Hepatocyte (in vitro differentiated cells): ENCODE results near the gene TCF23. TPM values are rescaled to one million over a fixed set of nuclear protein-coding genes. Genes with fewer than 3 reads are reported as not detected.

Experiments used
- DNase-seq: peaks from one replicate; pipeline ENCODE4 v3.0.0-alpha.2; 2016; ENCODE audit warnings: low spot score
- H2AFZ ChIP-seq: fragments of 200-600 bp; sonication (generic); 2 replicates; pipeline ENCODE4 v1.6.0; 2016; ENCODE audit warnings: antibody characterized with exemption, mild to moderate bottlenecking
- H3K27ac ChIP-seq: fragments of 200-600 bp; sonication (generic); 2 replicates; pipeline ENCODE4 v1.5.1; 2016; ENCODE audit warnings: mild to moderate bottlenecking
- H3K27me3 ChIP-seq: fragments of 200-600 bp; sonication (generic); 2 replicates; pipeline ENCODE4 v1.6.1; 2016
- H3K36me3 ChIP-seq: fragments of 200-600 bp; sonication (generic); replicated peaks from 2 replicates; pipeline ENCODE4 v1.5.1; 2016; ENCODE audit warnings: low read depth; ENCODE audit not compliant: insufficient read depth
- H3K4me1 ChIP-seq: fragments of 200-600 bp; sonication (generic); 2 replicates; pipeline ENCODE4 v1.5.1; 2016; ENCODE audit warnings: mild to moderate bottlenecking, moderate library complexity; ENCODE audit not compliant: insufficient read depth
- H3K4me2 ChIP-seq: fragments of 200-600 bp; sonication (generic); 2 replicates; pipeline ENCODE4 v1.6.0; 2016
- H3K4me3 ChIP-seq: fragments of 200-600 bp; sonication (generic); 2 replicates; pipeline ENCODE4 v1.5.1; 2016; ENCODE audit warnings: mild to moderate bottlenecking
- H3K79me2 ChIP-seq: fragments of 200-600 bp; sonication (generic); 2 replicates; pipeline ENCODE4 v1.6.0; 2017; ENCODE audit warnings: mild to moderate bottlenecking
- H3K9me2 ChIP-seq: fragments of 200-600 bp; sonication (generic); replicated peaks from 2 replicates; pipeline ENCODE4 v1.6.0; 2017; ENCODE audit warnings: mild to moderate bottlenecking; ENCODE audit not compliant: insufficient read depth
- H3K9me3 ChIP-seq: fragments of 200-600 bp; sonication (generic); 2 replicates; pipeline ENCODE4 v1.5.1; 2016; ENCODE audit warnings: low read depth, mild to moderate bottlenecking
- H4K20me1 ChIP-seq: fragments of 200-600 bp; sonication (generic); 2 replicates; pipeline ENCODE4 v1.6.0; 2016; ENCODE audit warnings: mild to moderate bottlenecking; ENCODE audit not compliant: insufficient read depth, poor library complexity, severe bottlenecking
- EZH2 ChIP-seq: fragments of 200-600 bp; sonication (generic); IDR thresholded peaks from 2 replicates; pipeline ENCODE4 v1.6.1; 2016; ENCODE audit warnings: antibody characterized with exemption, mild to moderate bottlenecking, borderline replicate concordance
- EZH2phosphoT487 ChIP-seq: fragments of 200-600 bp; sonication (generic); IDR thresholded peaks from one replicate; pipeline ENCODE4 v1.6.1; 2018; ENCODE audit warnings: antibody characterized with exemption, mild to moderate bottlenecking, low read depth, moderate library complexity; ENCODE audit not compliant: unreplicated experiment, severe bottlenecking
- WGBS: methylation state at CpG from one replicate; pipeline ENCODE4 v1.1.6; 2016; ENCODE audit warnings: low lambda C conversion rate; ENCODE audit errors: missing lambda C conversion rate; 5-methylcytosine and 5-hydroxymethylcytosine counted together
- polyA plus RNA-seq: library from polyadenylated mRNA; unstranded; fragments of >200 nt; fragmentation: Nextera tagmentation; extraction: Ambion mirVana; gene quantifications from 2 replicates; pipeline ENCODE4 v1.2.1, GENCODE V29; 2016
- total RNA-seq: library from RNA; depleted of rRNA; stranded (reverse); fragments of >200 nt; gene quantifications from 2 replicates; pipeline ENCODE4 v1.2.3, GENCODE V29; 2014
- TF ChIP-seq, protein P1 (sequence below): fragments of 200-600 bp; sonication (generic); IDR thresholded peaks from 2 replicates; pipeline ENCODE4 v1.5.1; 2016; ENCODE audit warnings: antibody characterized with exemption, mild to moderate bottlenecking; ENCODE audit not compliant: poor library complexity

TCF23 gene
- total and polyA plus RNA-seq, 2 experiments from 2014 or later = not detected

DNA sequence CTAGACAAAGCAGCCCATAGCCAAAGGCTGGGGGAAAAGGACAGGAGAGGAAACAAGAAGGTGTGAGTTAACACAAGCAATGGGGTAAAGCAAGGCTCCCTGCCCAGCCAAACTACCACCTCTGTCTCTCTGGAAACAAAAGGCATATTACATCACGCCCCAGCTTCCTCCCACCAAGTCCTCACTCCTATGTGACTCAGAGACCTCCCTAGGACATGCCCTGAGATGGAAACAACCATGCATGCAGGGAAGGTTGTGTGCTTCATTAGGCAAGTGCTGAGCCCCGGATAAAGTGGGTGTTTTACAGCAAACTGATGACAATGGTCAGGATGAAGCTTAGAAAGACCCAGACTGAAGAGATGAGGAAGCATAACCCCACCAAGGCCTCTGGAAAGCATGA lies 54.0 kb downstream of the TCF23 start:
- H3K79me2 ChIP-seq = no peaks in the 10 kb centered on the region
- 97% methylated on average over 2 of the region's 2 CpGs for whole genome bisulfite sequencing
- H3K4me3 ChIP-seq = no peak overlapping the region
- no peaks in the 10 kb centered on the region for H3K36me3 ChIP-seq
- no peak overlapping the region for H3K27ac ChIP-seq
- no peak for DNase-seq
- H3K27me3 ChIP-seq = no peaks in the 10 kb centered on the region
- H3K4me1 ChIP-seq = no peaks in the 10 kb centered on the region
- H4K20me1 ChIP-seq = no peaks in the 10 kb centered on the region
- TF ChIP-seq EZH2phosphoT487 = no peak
- no peak for TF ChIP-seq EZH2
- TF ChIP-seq, protein P1, sequence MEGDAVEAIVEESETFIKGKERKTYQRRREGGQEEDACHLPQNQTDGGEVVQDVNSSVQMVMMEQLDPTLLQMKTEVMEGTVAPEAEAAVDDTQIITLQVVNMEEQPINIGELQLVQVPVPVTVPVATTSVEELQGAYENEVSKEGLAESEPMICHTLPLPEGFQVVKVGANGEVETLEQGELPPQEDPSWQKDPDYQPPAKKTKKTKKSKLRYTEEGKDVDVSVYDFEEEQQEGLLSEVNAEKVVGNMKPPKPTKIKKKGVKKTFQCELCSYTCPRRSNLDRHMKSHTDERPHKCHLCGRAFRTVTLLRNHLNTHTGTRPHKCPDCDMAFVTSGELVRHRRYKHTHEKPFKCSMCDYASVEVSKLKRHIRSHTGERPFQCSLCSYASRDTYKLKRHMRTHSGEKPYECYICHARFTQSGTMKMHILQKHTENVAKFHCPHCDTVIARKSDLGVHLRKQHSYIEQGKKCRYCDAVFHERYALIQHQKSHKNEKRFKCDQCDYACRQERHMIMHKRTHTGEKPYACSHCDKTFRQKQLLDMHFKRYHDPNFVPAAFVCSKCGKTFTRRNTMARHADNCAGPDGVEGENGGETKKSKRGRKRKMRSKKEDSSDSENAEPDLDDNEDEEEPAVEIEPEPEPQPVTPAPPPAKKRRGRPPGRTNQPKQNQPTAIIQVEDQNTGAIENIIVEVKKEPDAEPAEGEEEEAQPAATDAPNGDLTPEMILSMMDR = no peak
- no peaks in the 10 kb centered on the region for H3K9me2 ChIP-seq
- no peak overlapping the region for H2AFZ ChIP-seq
- H3K4me2 ChIP-seq = no peak overlapping the region
- H3K9me3 ChIP-seq = no peaks in the 10 kb centered on the region

DNA sequence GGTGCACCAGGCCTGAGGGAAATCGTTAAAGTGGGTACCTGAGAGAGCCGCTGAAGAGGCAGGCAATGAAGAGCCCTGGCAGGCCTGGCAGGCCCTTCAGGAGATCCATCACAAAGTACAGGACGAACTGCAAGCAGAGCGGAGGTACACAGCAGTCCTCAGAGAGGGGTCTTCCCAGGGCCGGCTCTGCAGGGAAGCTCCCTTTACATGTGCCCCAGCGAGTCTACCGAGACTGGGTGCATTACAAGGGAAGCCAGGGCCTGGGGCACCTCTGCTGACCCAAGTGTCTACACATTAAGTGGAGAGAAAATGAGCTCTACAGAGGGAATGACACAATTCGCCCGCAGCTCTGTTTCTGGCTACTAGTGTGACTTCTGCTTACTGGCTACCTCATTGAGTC lies 54.9 kb downstream of the TCF23 start:
- no peak overlapping the region for H3K4me3 ChIP-seq
- no peak overlapping the region for H3K4me2 ChIP-seq
- peaks cover 2% of the 10 kb centered on the region for H3K4me1 ChIP-seq
- H3K36me3 ChIP-seq = no peaks in the 10 kb centered on the region
- H3K9me3 ChIP-seq = no peaks in the 10 kb centered on the region
- 93% methylated on average over 9 of the region's 9 CpGs for WGBS
- no peaks in the 10 kb centered on the region for H3K79me2 ChIP-seq
- TF ChIP-seq, protein P1 = no peak
- no peak for TF ChIP-seq EZH2
- no peak for TF ChIP-seq EZH2phosphoT487
- H2AFZ ChIP-seq = no peak overlapping the region
- no peaks in the 10 kb centered on the region for H3K27me3 ChIP-seq
- no peak overlapping the region for H3K27ac ChIP-seq
- DNase-seq = no peak
- no peaks in the 10 kb centered on the region for H3K9me2 ChIP-seq
- no peaks in the 10 kb centered on the region for H4K20me1 ChIP-seq

DNA sequence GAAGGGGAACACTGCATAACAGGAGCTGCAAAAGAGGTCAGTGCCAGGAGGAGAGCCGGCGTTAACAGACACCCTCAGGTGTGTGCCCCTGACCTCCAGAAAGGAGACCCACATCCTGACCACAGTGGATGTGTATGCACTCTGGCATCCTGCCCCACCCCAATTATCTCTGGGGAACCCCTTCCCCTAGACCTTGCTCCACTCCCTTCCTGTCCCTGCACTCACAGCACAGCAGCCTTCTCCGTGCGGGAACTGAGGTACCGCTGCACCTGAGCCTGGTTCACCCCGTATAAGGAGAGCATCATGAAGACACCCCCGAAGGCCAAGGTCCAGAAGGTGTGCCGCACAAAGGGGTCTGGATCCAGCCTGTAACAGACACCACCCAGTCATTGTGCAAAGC lies 55.8 kb downstream of the TCF23 start:
- Histone ChIP-seq H3K27ac (no peak overlapping the region), H4K20me1 (no peaks in the 10 kb centered on the region), H3K4me1 (peaks cover 6% of the 10 kb centered on the region), H3K4me3 (no peak overlapping the region), H3K9me2 (no peaks in the 10 kb centered on the region), H3K4me2 (no peak overlapping the region), H3K79me2 (no peaks in the 10 kb centered on the region), H3K36me3 (no peaks in the 10 kb centered on the region), H3K9me3 (no peaks in the 10 kb centered on the region), H3K27me3 (no peaks in the 10 kb centered on the region), H2AFZ (no peak overlapping the region)
- no peak for DNase-seq
- TF ChIP-seq, protein P1 = no peak
- 99% methylated on average over 8 of the region's 8 CpGs for whole genome bisulfite sequencing

DNA sequence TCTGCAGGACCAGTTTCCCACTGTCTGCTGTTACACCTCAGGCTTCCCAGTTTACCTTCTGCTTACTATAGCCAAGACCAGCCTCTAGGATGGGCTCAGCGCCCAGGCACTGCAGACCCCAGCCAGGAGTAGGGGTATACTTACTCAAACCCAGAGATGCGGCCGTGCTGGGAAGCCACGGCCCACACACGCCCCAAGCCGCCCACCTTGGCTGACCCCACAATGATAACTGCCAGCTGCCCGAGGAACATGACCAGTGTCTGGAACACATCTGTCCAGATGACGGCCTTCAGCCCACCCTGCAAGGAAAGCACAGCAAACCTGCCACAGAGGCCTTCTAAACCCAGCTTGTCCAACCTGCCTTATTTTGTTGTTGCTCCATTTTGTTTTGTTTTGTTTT lies 56.4 kb downstream of the TCF23 start:
- H3K4me3 ChIP-seq = no peak overlapping the region
- no peaks in the 10 kb centered on the region for H3K9me3 ChIP-seq
- H3K4me1 ChIP-seq = peaks cover 12% of the 10 kb centered on the region
- H3K36me3 ChIP-seq = no peaks in the 10 kb centered on the region
- H3K4me2 ChIP-seq = no peak overlapping the region
- H3K27me3 ChIP-seq = no peaks in the 10 kb centered on the region
- H3K9me2 ChIP-seq = no peaks in the 10 kb centered on the region
- no peak overlapping the region for H3K27ac ChIP-seq
- 72% methylated on average over 8 of the region's 8 CpGs for WGBS
- DNase-seq = no peak
- no peak for TF ChIP-seq EZH2phosphoT487
- TF ChIP-seq, protein P1 = no peak
- TF ChIP-seq EZH2 = no peak
- H3K79me2 ChIP-seq = no peaks in the 10 kb centered on the region
- H4K20me1 ChIP-seq = no peaks in the 10 kb centered on the region
- H2AFZ ChIP-seq = no peak overlapping the region
